ENCODE measurements around the gene WNK1. TPM values are rescaled to one million over a fixed set of nuclear protein-coding genes. Genes with fewer than 3 reads are reported as not detected.
A peak's percentile ranks its signal among the peaks of the same experiment; 100 is the strongest.

WNK1 gene
- total and polyA plus RNA-seq, 11 donors: 59.9 to 373 (median 290) TPM

GRCh38 chr12:777550-778047 lies 25.2 kb downstream of the WNK1 start:
- Histone ChIP-seq H3K9me3 (no peaks in the 10 kb centered on the region), H3K27me3 (no peaks in the 10 kb centered on the region), H3K4me1 (peaks cover 11 to 94% (median 77%) of the 10 kb centered on the region in 12 donors), H3K4me3 (no peak overlapping the region), H3K27ac (peak overlapping the region in 1 of 12 donors; percentile 7), H3K36me3 (no peaks in the 10 kb centered on the region)
- DNase-seq: no peak
- 67 to 75% (median 73%) methylated on average over 3 of the region's 3 CpGs for whole genome bisulfite sequencing, 4 donors
- TF ChIP-seq POLR2A (IDR thresholded peaks at IDR 0.05) (no peak), CTCF (IDR thresholded peaks at IDR 0.05) (no peak)
- intact Hi-C loops (cut with DNase I): no loop called here
- ATAC-seq: no peak

GRCh38 chr12:778615-779014 lies 26.2 kb downstream of the WNK1 start:
- H3K36me3 ChIP-seq: no peaks in the 10 kb centered on the region
- ATAC-seq: peak in 1 of 4 donors; percentile 24
- peak overlapping the region in 2 of 12 donors; percentile 16 to 72 for H3K27ac ChIP-seq
- peaks cover 11 to 87% (median 67%) of the 10 kb centered on the region in 12 donors for H3K4me1 ChIP-seq
- H3K4me3 ChIP-seq: no peak overlapping the region
- no peaks in the 10 kb centered on the region for H3K9me3 ChIP-seq
- 46 to 53% (median 50%) methylated on average over 6 of the region's 6 CpGs for WGBS, 4 donors
- intact Hi-C loops (cut with DNase I): no loop called here
- no peak for DNase-seq
- H3K27me3 ChIP-seq: no peaks in the 10 kb centered on the region
- no peak for TF ChIP-seq POLR2A (IDR thresholded peaks at IDR 0.05)
- TF ChIP-seq CTCF (IDR thresholded peaks at IDR 0.05): no peak

- no peaks in the 10 kb centered on the region for H3K9me3 ChIP-seq
- ATAC-seq (peak in 1 of 4 donors; percentile 60), DNase-seq (no peak)
- H3K36me3 ChIP-seq: no peaks in the 10 kb centered on the region
- H3K27ac ChIP-seq: peak overlapping the region in 3 of 12 donors; percentile 11 to 72 (median 15)
- intact Hi-C loops (cut with DNase I): no loop called here
- WGBS, 4 donors: 18 to 33% (median 29%) methylated on average over 4 of the region's 4 CpGs
- no peaks in the 10 kb centered on the region for H3K27me3 ChIP-seq
- H3K4me1 ChIP-seq: peaks cover 9 to 81% (median 58%) of the 10 kb centered on the region in 12 donors
- no peak for TF ChIP-seq POLR2A (IDR thresholded peaks at IDR 0.05)
- TF ChIP-seq CTCF (IDR thresholded peaks at IDR 0.05): no peak
- peak overlapping the region in 2 of 12 donors; percentile 5 to 37 for H3K4me3 ChIP-seq
Observed at GRCh38 chr12:779745-780734, 27.7 kb downstream of the WNK1 start.

GRCh38 chr12:780750-781379 lies 28.5 kb downstream of the WNK1 start:
- intact Hi-C loops (cut with DNase I): no loop called here
- H3K27me3 ChIP-seq: no peaks in the 10 kb centered on the region
- no peaks in the 10 kb centered on the region for H3K36me3 ChIP-seq
- H3K4me1 ChIP-seq: peaks cover 9 to 79% (median 52%) of the 10 kb centered on the region in 12 donors
- TF ChIP-seq POLR2A (IDR thresholded peaks at IDR 0.05) (no peak), CTCF (IDR thresholded peaks at IDR 0.05) (no peak)
- peak overlapping the region in 1 of 12 donors; percentile 72 for H3K27ac ChIP-seq
- H3K4me3 ChIP-seq: no peak overlapping the region
- WGBS, 4 donors: 67 to 74% (median 72%) methylated on average over 2 of the region's 2 CpGs
- no peaks in the 10 kb centered on the region for H3K9me3 ChIP-seq
- DNase-seq (no peak), ATAC-seq (no peak)

All from heart left ventricle (tissue), 16 donors.